NCI-H1105 treated with DMSO at 0.1 percent for 48 hours (cell line): Measurements from ENCODE around the gene CNTLN.
"Not testable (repeated sequence)": the region's sequence is repeated elsewhere in the genome, so short reads cannot be mapped to it uniquely, and the experiment has no call there.

Source experiments
- DNase-seq: peaks from one replicate; lab custom pipeline; 2025; lab: John Stamatoyannopoulos, UW

Gene CNTLN

GRCh38 chr9:17134396-17135294 is at the start of gene CNTLN:
Gene CNTLN, plus strand, starts transcription at chr9:17135040. Its CDS starts 26 bp downstream, at chr9:17135066.
- DNase-seq: peak; percentile 91

- no peak for DNase-seq
Measured at GRCh38 chr9:17088566-17088965, 46.3 kb upstream of the CNTLN start.

GRCh38 chr9:17090041-17090440 is 44.8 kb upstream of the CNTLN start:
- no peak for DNase-seq

- peak; percentile 75 for DNase-seq
Measured at GRCh38 chr9:17116400-17116837, 18.4 kb upstream of the CNTLN start.

- DNase-seq: no peak
Measured at GRCh38 chr9:17117372-17117771, 17.5 kb upstream of the CNTLN start.

GRCh38 chr9:17120203-17120602 is 14.6 kb upstream of the CNTLN start:
- no peak for DNase-seq

GRCh38 chr9:17121264-17121663 is 13.6 kb upstream of the CNTLN start:
- no peak for DNase-seq

- no peak for DNase-seq
Measured at GRCh38 chr9:17130291-17130690, 4.5 kb upstream of the CNTLN start.

GRCh38 chr9:17130725-17131124 is 4.1 kb upstream of the CNTLN start:
- DNase-seq: no peak

GRCh38 chr9:17131494-17131893 is 3.3 kb upstream of the CNTLN start:
- no peak for DNase-seq

GRCh38 chr9:17135295-17136160 is 688 bp downstream of the CNTLN start:
- peak; percentile 71 for DNase-seq

- no peak for DNase-seq
Measured at GRCh38 chr9:17137566-17137965, 2.7 kb downstream of the CNTLN start.

GRCh38 chr9:17138503-17138902 is 3.7 kb downstream of the CNTLN start:
- no peak for DNase-seq

GRCh38 chr9:17140418-17140817 is 5.6 kb downstream of the CNTLN start:
- DNase-seq: no peak

- DNase-seq: no peak
Measured at GRCh38 chr9:17148324-17148723, 13.5 kb downstream of the CNTLN start.

GRCh38 chr9:17159469-17159868 is 24.6 kb downstream of the CNTLN start:
- DNase-seq: no peak

- no peak for DNase-seq
Measured at GRCh38 chr9:17160327-17160726, 25.5 kb downstream of the CNTLN start.

GRCh38 chr9:17165764-17166163 is 30.9 kb downstream of the CNTLN start:
- DNase-seq: no peak

- DNase-seq: no peak
Measured at GRCh38 chr9:17166346-17166745, 31.5 kb downstream of the CNTLN start.

GRCh38 chr9:17171309-17172094 is 36.7 kb downstream of the CNTLN start:
- no peak for DNase-seq

- DNase-seq: not testable (repeated sequence)
Measured at GRCh38 chr9:17177496-17177895, 42.7 kb downstream of the CNTLN start.

- no peak for DNase-seq
Measured at GRCh38 chr9:17185481-17186029, 50.7 kb downstream of the CNTLN start.
